Neural cell (in vitro differentiated cells): Measurements from ENCODE around the gene SH3GL2. TPM values are rescaled to one million over a fixed set of nuclear protein-coding genes. Genes with fewer than 3 reads are reported as not detected.
A peak's percentile ranks its signal among the peaks of the same experiment; 100 is the strongest.

Experiments
- H2AFZ ChIP-seq: fragments of 200-600, 300-800 bp; sonication (generic), shearing (Covaris generic); 2 replicates; pipeline ENCODE4 v1.6.0; 2014; ENCODE audit warnings: low read depth, mild to moderate bottlenecking, antibody characterized with exemption, low read length, moderate library complexity
- H3F3A ChIP-seq: fragments of 200-600 bp; shearing (Covaris generic); 2 replicates; pipeline ENCODE4 v1.6.1; 2016; ENCODE audit warnings: mild to moderate bottlenecking, moderate library complexity, mixed read lengths, antibody characterized with exemption, low read length; ENCODE audit not compliant: insufficient read depth, poor library complexity, severe bottlenecking
- H3K27ac ChIP-seq: fragments of 200-600, 300-800 bp; sonication (generic), shearing (Covaris generic); 2 replicates; pipeline ENCODE4 v1.5.1; 2014; ENCODE audit warnings: mild to moderate bottlenecking, low read length, moderate library complexity
- H3K27me3 ChIP-seq: fragments of 300-800, 200-600 bp; sonication (generic), shearing (Covaris generic); 2 replicates; pipeline ENCODE4 v1.6.0; 2014; ENCODE audit warnings: mild to moderate bottlenecking, low read depth, low read length, moderate library complexity; ENCODE audit not compliant: insufficient read depth
- H3K36me3 ChIP-seq: fragments of 300-800, 200-600 bp; sonication (generic), shearing (Covaris generic); 2 replicates; pipeline ENCODE4 v1.5.1; 2014; ENCODE audit warnings: mild to moderate bottlenecking, antibody characterized with exemption, low read length, moderate library complexity; ENCODE audit not compliant: insufficient read depth
- H3K4me2 ChIP-seq: fragments of 300-800, 200-600 bp; sonication (generic), shearing (Covaris generic); 2 replicates; pipeline ENCODE4 v1.6.0; 2014; ENCODE audit warnings: mild to moderate bottlenecking, low read length
- H3K4me3 ChIP-seq: fragments of 300-800, 200-600 bp; sonication (generic), shearing (Covaris generic); 2 replicates; pipeline ENCODE4 v1.5.1; 2014; ENCODE audit warnings: mild to moderate bottlenecking, low read length, moderate library complexity
- H3K79me2 ChIP-seq: fragments of 200-600 bp; shearing (Covaris generic); replicated peaks from 2 replicates; pipeline ENCODE4 v1.6.0; 2014; ENCODE audit warnings: mild to moderate bottlenecking, low read length, moderate library complexity; ENCODE audit not compliant: insufficient read depth
- H3K9ac ChIP-seq: fragments of 300-800, 200-600 bp; sonication (generic), shearing (Covaris generic); 2 replicates; pipeline ENCODE4 v1.6.1; 2016; ENCODE audit warnings: mild to moderate bottlenecking, low read length, mixed read lengths
- H3K9me2 ChIP-seq: fragments of 200-600 bp; shearing (Covaris generic); 2 replicates; pipeline ENCODE4 v1.6.1; 2016; ENCODE audit warnings: mild to moderate bottlenecking, low read length, mixed read lengths; ENCODE audit not compliant: insufficient read depth
- H3K9me3 ChIP-seq: fragments of 200-600, 300-800 bp; sonication (generic), shearing (Covaris generic); 2 replicates; pipeline ENCODE4 v1.6.1; 2016; ENCODE audit warnings: mild to moderate bottlenecking, mixed run types, low read length, moderate library complexity, mixed read lengths
- H4K20me1 ChIP-seq: fragments of 200-600 bp; shearing (Covaris generic); 2 replicates; pipeline ENCODE4 v1.6.1; 2016; ENCODE audit warnings: mild to moderate bottlenecking, mixed run types; ENCODE audit not compliant: insufficient read depth
- EP300 ChIP-seq: fragments of 450-650 bp; conservative IDR thresholded peaks from 2 replicates; pipeline ENCODE4 v1.6.1; 2014; ENCODE audit warnings: antibody characterized with exemption, mild to moderate bottlenecking, moderate library complexity; ENCODE audit not compliant: poor library complexity, severe bottlenecking
- EZH2 ChIP-seq: fragments of 200-600, 300-800 bp; shearing (Covaris generic), sonication (generic); IDR thresholded peaks from 2 replicates; pipeline ENCODE4 v1.6.1; 2014; ENCODE audit warnings: antibody characterized with exemption, low read length, borderline replicate concordance, mild to moderate bottlenecking; ENCODE audit not compliant: insufficient read depth, poor library complexity, severe bottlenecking
- MXI1 ChIP-seq: fragments of 450-650 bp; conservative IDR thresholded peaks from 2 replicates; pipeline ENCODE4 v1.6.1; 2014; ENCODE audit warnings: antibody characterized with exemption, mild to moderate bottlenecking; ENCODE audit not compliant: poor library complexity, severe bottlenecking
- RAD21 ChIP-seq: fragments of 450-650 bp; conservative IDR thresholded peaks from 2 replicates; pipeline ENCODE4 v1.6.1; 2014; ENCODE audit warnings: antibody characterized with exemption, mild to moderate bottlenecking, moderate library complexity
- SMC3 ChIP-seq: fragments of 450-650 bp; conservative IDR thresholded peaks from 2 replicates; pipeline ENCODE4 v1.6.1; 2014; ENCODE audit warnings: antibody characterized with exemption, mild to moderate bottlenecking, moderate library complexity; ENCODE audit not compliant: poor library complexity
- polyA plus RNA-seq: library from polyadenylated mRNA; depleted of rRNA; stranded (reverse); fragments of >200 nt; gene quantifications from 2 replicates; pipeline ENCODE4 v1.2.3, GENCODE V29; 2014
- TF ChIP-seq, protein P1 (sequence below): fragments of 450-650 bp; IDR thresholded peaks from 2 replicates; pipeline ENCODE4 v1.5.1; 2014; ENCODE audit warnings: antibody characterized with exemption, mild to moderate bottlenecking, moderate library complexity; ENCODE audit not compliant: poor library complexity, severe bottlenecking

Gene SH3GL2
- polyA plus RNA-seq, 1 donor from 2014 or later: 13.5 TPM

GRCh38 chr9:17799369-17799768 is 220.5 kb downstream of the SH3GL2 start:
- H3K9me3 ChIP-seq: no peaks in the 10 kb centered on the region
- H3K9me2 ChIP-seq: no peaks in the 10 kb centered on the region
- no peaks in the 10 kb centered on the region for H3F3A ChIP-seq
- no peaks in the 10 kb centered on the region for H4K20me1 ChIP-seq
- H3K27ac ChIP-seq: no peak overlapping the region
- no peaks in the 10 kb centered on the region for H3K27me3 ChIP-seq
- no peak overlapping the region for H3K4me3 ChIP-seq
- no peaks in the 10 kb centered on the region for H3K36me3 ChIP-seq
- TF ChIP-seq EZH2 (no peak), EP300 (no peak), SMC3 (no peak), MXI1 (no peak)
- H3K4me2 ChIP-seq: no peak overlapping the region
- H2AFZ ChIP-seq: no peak overlapping the region
- no peak overlapping the region for H3K9ac ChIP-seq
- H3K79me2 ChIP-seq: no peaks in the 10 kb centered on the region

DNA sequence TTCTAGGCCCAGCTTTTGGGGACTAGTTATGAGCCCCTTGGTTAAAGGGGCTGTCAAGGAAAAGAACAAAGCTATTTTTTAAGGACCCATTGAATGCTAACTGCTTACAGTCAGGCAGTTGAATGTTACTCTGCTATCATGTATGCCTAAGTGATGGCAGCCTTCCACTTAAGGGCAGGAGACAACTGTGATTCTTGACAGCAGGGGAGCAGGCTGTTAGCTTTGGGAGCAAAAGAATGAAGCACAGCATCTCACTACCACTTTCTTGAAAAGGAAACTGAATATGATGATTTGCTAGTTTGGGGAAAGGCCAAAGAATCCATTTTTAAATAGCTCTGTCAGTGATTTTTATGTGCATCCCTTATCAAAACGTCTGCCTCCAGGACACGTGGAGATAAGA is 221.6 kb downstream of the SH3GL2 start:
- Histone ChIP-seq H3K9ac (no peak overlapping the region), H3K4me3 (no peak overlapping the region), H3K9me2 (no peaks in the 10 kb centered on the region), H3K79me2 (no peaks in the 10 kb centered on the region), H3K4me2 (no peak overlapping the region), H3K27ac (no peak overlapping the region), H3K36me3 (no peaks in the 10 kb centered on the region), H3F3A (no peaks in the 10 kb centered on the region), H2AFZ (no peak overlapping the region), H4K20me1 (no peaks in the 10 kb centered on the region), H3K27me3 (no peaks in the 10 kb centered on the region), H3K9me3 (no peaks in the 10 kb centered on the region)
- TF ChIP-seq EP300 (peak; percentile 12), RAD21 (no peak)

DNA sequence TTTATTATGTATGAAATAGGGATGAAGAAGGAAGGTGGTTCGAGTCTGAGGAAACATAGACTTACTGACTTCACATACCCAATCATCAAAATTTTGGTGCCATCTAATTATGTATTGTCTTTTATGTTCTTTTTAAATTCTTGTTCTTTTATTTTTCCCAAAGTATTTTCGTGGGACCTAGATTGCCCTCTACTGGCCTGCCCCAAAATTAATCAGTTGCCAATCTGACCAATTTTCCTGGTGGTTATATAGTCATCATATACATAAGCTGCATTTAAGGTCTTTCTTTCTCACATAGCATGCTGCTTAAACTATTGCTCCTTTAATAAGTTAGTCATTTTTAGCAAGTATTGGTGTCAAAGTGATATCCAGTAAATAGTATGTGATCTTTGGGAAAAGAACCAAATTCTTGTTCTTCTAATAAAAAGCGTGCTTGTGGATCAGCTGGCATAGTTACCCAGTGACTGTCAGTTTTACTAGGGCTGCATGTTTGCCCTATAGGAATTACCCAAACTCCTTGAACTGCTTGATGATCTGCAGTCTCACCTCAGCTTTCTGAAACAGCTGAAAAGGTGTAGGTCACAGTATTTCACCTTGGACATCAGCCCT is 223.5 kb downstream of the SH3GL2 start:
- no peaks in the 10 kb centered on the region for H3K79me2 ChIP-seq
- no peaks in the 10 kb centered on the region for H4K20me1 ChIP-seq
- no peaks in the 10 kb centered on the region for H3K9me3 ChIP-seq
- H2AFZ ChIP-seq: no peak overlapping the region
- H3K4me3 ChIP-seq: no peak overlapping the region
- TF ChIP-seq RAD21 (peak; percentile 64), SMC3 (peak; percentile 66), MXI1 (no peak)
- TF ChIP-seq, protein P1, sequence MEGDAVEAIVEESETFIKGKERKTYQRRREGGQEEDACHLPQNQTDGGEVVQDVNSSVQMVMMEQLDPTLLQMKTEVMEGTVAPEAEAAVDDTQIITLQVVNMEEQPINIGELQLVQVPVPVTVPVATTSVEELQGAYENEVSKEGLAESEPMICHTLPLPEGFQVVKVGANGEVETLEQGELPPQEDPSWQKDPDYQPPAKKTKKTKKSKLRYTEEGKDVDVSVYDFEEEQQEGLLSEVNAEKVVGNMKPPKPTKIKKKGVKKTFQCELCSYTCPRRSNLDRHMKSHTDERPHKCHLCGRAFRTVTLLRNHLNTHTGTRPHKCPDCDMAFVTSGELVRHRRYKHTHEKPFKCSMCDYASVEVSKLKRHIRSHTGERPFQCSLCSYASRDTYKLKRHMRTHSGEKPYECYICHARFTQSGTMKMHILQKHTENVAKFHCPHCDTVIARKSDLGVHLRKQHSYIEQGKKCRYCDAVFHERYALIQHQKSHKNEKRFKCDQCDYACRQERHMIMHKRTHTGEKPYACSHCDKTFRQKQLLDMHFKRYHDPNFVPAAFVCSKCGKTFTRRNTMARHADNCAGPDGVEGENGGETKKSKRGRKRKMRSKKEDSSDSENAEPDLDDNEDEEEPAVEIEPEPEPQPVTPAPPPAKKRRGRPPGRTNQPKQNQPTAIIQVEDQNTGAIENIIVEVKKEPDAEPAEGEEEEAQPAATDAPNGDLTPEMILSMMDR: peak; percentile 61
- no peak overlapping the region for H3K27ac ChIP-seq
- no peaks in the 10 kb centered on the region for H3F3A ChIP-seq
- no peaks in the 10 kb centered on the region for H3K36me3 ChIP-seq
- no peak overlapping the region for H3K4me2 ChIP-seq
- H3K9me2 ChIP-seq: no peaks in the 10 kb centered on the region
- H3K9ac ChIP-seq: no peak overlapping the region
- no peaks in the 10 kb centered on the region for H3K27me3 ChIP-seq
